ENCODE data around the gene PLEKHA5.
A peak's percentile ranks its signal among the peaks of the same experiment; 100 is the strongest.

PLEKHA5 gene

GRCh38 chr12:19129486-19130223 is at the start of gene PLEKHA5:
TSS of gene PLEKHA5 (plus strand) at chr12:19129733. CDS start at chr12:19129800, 67 bp downstream.
- Histone ChIP-seq H3K36me3 (no peaks in the 10 kb centered on the region), H3K4me1 (ENCODE audit: control insufficient read depth in 1 of 2, insufficient read depth in 1 of 2, low read depth in 1 of 2, low read length in 1 of 2) (peaks cover 9 to 16% of the 10 kb centered on the region in 2 experiments), H3K4me3 (ENCODE audit: low read depth in 1 of 2, low read length in 1 of 2) (peak within 1 kb of the TSS; percentile 47 to 60), H3K27ac (no peak within 1 kb of the TSS), H3K27me3 (peaks cover 59% of the 10 kb centered on the region), H3K9me3 (no peaks in the 10 kb centered on the region)
- TF ChIP-seq CTCF (IDR thresholded peaks at IDR 0.05), result no peak

GRCh38 chr12:19080918-19081317 is 48.6 kb upstream of the PLEKHA5 start:
- H3K27me3 ChIP-seq, result no peaks in the 10 kb centered on the region
- no peak overlapping the region for H3K27ac ChIP-seq
- no peaks in the 10 kb centered on the region for H3K36me3 ChIP-seq
- no peak overlapping the region for H3K4me3 ChIP-seq (ENCODE audit: low read depth in 1 of 2, low read length in 1 of 2)
- H3K9me3 ChIP-seq, result no peaks in the 10 kb centered on the region
- H3K4me1 ChIP-seq (ENCODE audit: control insufficient read depth in 1 of 2, insufficient read depth in 1 of 2, low read depth in 1 of 2, low read length in 1 of 2), result no peaks in the 10 kb centered on the region
- no peak for TF ChIP-seq CTCF (IDR thresholded peaks at IDR 0.05)

GRCh38 chr12:19082365-19082911 is 47.1 kb upstream of the PLEKHA5 start:
- H3K27ac ChIP-seq, result no peak overlapping the region
- no peaks in the 10 kb centered on the region for H3K27me3 ChIP-seq
- no peak for TF ChIP-seq CTCF (IDR thresholded peaks at IDR 0.05)
- no peaks in the 10 kb centered on the region for H3K4me1 ChIP-seq (ENCODE audit: control insufficient read depth in 1 of 2, insufficient read depth in 1 of 2, low read depth in 1 of 2, low read length in 1 of 2)
- no peaks in the 10 kb centered on the region for H3K36me3 ChIP-seq
- H3K4me3 ChIP-seq (ENCODE audit: low read depth in 1 of 2, low read length in 1 of 2), result no peak overlapping the region
- no peaks in the 10 kb centered on the region for H3K9me3 ChIP-seq

- no peaks in the 10 kb centered on the region for H3K27me3 ChIP-seq
- no peaks in the 10 kb centered on the region for H3K36me3 ChIP-seq
- no peak for TF ChIP-seq CTCF (IDR thresholded peaks at IDR 0.05)
- H3K27ac ChIP-seq, result no peak overlapping the region
- H3K4me1 ChIP-seq (ENCODE audit: control insufficient read depth in 1 of 2, insufficient read depth in 1 of 2, low read depth in 1 of 2, low read length in 1 of 2), result no peaks in the 10 kb centered on the region
- no peaks in the 10 kb centered on the region for H3K9me3 ChIP-seq
- no peak overlapping the region for H3K4me3 ChIP-seq (ENCODE audit: low read depth in 1 of 2, low read length in 1 of 2)
Measured at GRCh38 chr12:19084547-19084946, 45.0 kb upstream of the PLEKHA5 start.

GRCh38 chr12:19085090-19085489 is 44.4 kb upstream of the PLEKHA5 start:
- Histone ChIP-seq H3K4me3 (ENCODE audit: low read depth in 1 of 2, low read length in 1 of 2) (no peak overlapping the region), H3K27me3 (no peaks in the 10 kb centered on the region), H3K9me3 (no peaks in the 10 kb centered on the region), H3K4me1 (ENCODE audit: control insufficient read depth in 1 of 2, insufficient read depth in 1 of 2, low read depth in 1 of 2, low read length in 1 of 2) (no peaks in the 10 kb centered on the region), H3K36me3 (no peaks in the 10 kb centered on the region), H3K27ac (no peak overlapping the region)
- no peak for TF ChIP-seq CTCF (IDR thresholded peaks at IDR 0.05)
